HG03039 (cell line): ENCODE results near the gene DGCR8.

Experiments used
- ATAC-seq: cut with Tn5 transposase; IDR thresholded peaks from one replicate; pipeline ENCODE4 v1.9.1; 2021; ENCODE audit warnings: mild to moderate bottlenecking, moderate library complexity; ENCODE audit not compliant: unreplicated experiment

DGCR8 gene

GRCh38 chr22:20123366-20124082, 43.5 kb downstream of the DGCR8 start:
- no peak for ATAC-seq

GRCh38 chr22:20124083-20124787, 44.2 kb downstream of the DGCR8 start:
- ATAC-seq, result no peak

GRCh38 chr22:20125201-20126174, 45.4 kb downstream of the DGCR8 start:
- no peak for ATAC-seq

GRCh38 chr22:20126284-20127029, 46.4 kb downstream of the DGCR8 start:
- ATAC-seq, result no peak

GRCh38 chr22:20127318-20127868, 47.4 kb downstream of the DGCR8 start:
- ATAC-seq, result no peak

- ATAC-seq, result no peak
Observed at GRCh38 chr22:20127869-20128618, 48.0 kb downstream of the DGCR8 start.

GRCh38 chr22:20128619-20128901, 48.5 kb downstream of the DGCR8 start:
- no peak for ATAC-seq

- ATAC-seq, result no peak
Observed at GRCh38 chr22:20128902-20129746, 49.1 kb downstream of the DGCR8 start.

- no peak for ATAC-seq
Observed at GRCh38 chr22:20129747-20130014, 49.6 kb downstream of the DGCR8 start.

GRCh38 chr22:20130319-20130718, 50.3 kb downstream of the DGCR8 start:
- ATAC-seq, result no peak

GRCh38 chr22:20130731-20131596, 50.9 kb downstream of the DGCR8 start:
- ATAC-seq, result no peak

GRCh38 chr22:20131597-20131858, 51.5 kb downstream of the DGCR8 start, which contains the start of gene ZDHHC8:
Gene ZDHHC8, plus strand, starts transcription at chr22:20131804. Its CDS starts 144 bp downstream, at chr22:20131948.
- ATAC-seq, result no peak

GRCh38 chr22:20131859-20132685, 52.0 kb downstream of the DGCR8 start:
- ATAC-seq, result no peak

- ATAC-seq, result no peak
Observed at GRCh38 chr22:20132686-20133246, 52.7 kb downstream of the DGCR8 start.

GRCh38 chr22:20133930-20134549, 54.0 kb downstream of the DGCR8 start:
- ATAC-seq, result no peak

- no peak for ATAC-seq
Observed at GRCh38 chr22:20135265-20135664, 55.2 kb downstream of the DGCR8 start.
